Upper lobe of left lung (tissue), 6 donors: Measurements from ENCODE around the gene DDN. TPM values are rescaled to one million over a fixed set of nuclear protein-coding genes. Genes with fewer than 3 reads are reported as not detected.
A peak's percentile ranks its signal among the peaks of the same experiment; 100 is the strongest.

Experiments used
- ATAC-seq, 2 donors: fragments of 200-7000 bp; cut with Tn5 transposase; one replicate each; pipeline ENCODE4 v1.9.1; 2022; ENCODE audit warnings: mild to moderate bottlenecking in 2 of 2, moderate library complexity in 2 of 2; ENCODE audit not compliant: low FRiP score in 2 of 2
- DNase-seq, 2 donors: peaks; one replicate each; pipeline ENCODE4 v3.0.0-alpha.2; 2019 to 2020
- H3K27ac ChIP-seq, 4 donors: fragments of 200-600 bp; sonication (generic); one replicate each; pipeline ENCODE4 v1.5.1; 2016 to 2019
- H3K27me3 ChIP-seq, 4 donors: fragments of 200-600 bp; sonication (generic); one replicate each; pipeline ENCODE4 v1.5.1; 2017 to 2019
- H3K36me3 ChIP-seq, 4 donors: fragments of 200-600 bp; sonication (generic); one replicate each; pipeline ENCODE4 v1.5.1; 2016 to 2019
- H3K4me1 ChIP-seq, 4 donors: fragments of 200-600 bp; sonication (generic); one replicate each; pipeline ENCODE4 v1.5.1; 2018 to 2019
- H3K4me3 ChIP-seq, 4 donors: fragments of 200-600 bp; sonication (generic); one replicate each; pipeline ENCODE4 v1.5.1; 2017 to 2019; ENCODE audit warnings: mild to moderate bottlenecking in 2 of 4, moderate library complexity in 1 of 4
- H3K9me3 ChIP-seq, 4 donors: fragments of 200-600 bp; sonication (generic); one replicate each; pipeline ENCODE4 v1.5.1; 2018 to 2019
- CTCF ChIP-seq, 6 experiments: fragments of 450-650 bp in 4 of 6; fragments of 200-600 bp in 2 of 6; sonication (generic) in 2 of 6; IDR thresholded peaks; one replicate each; pipeline ENCODE4 v1.5.1; 2016 to 2019; ENCODE audit warnings: antibody characterized with exemption in 6 of 6
- EP300 ChIP-seq, 4 donors: sonication (generic); formaldehyde crosslinking; IDR thresholded peaks; one replicate each; pipeline ENCODE4 v1.5.1; 2017; ENCODE audit warnings: antibody characterized with exemption in 4 of 4, control low read depth in 2 of 4
- POLR2A ChIP-seq, 4 donors: fragments of 450-650 bp; IDR thresholded peaks; one replicate each; pipeline ENCODE4 v1.5.1; 2016 to 2017; ENCODE audit warnings: antibody characterized with exemption in 4 of 4, mild to moderate bottlenecking in 2 of 4
- POLR2AphosphoS5 ChIP-seq, 2 donors: sonication (generic); formaldehyde crosslinking; IDR thresholded peaks; one replicate each; pipeline ENCODE4 v1.5.1; 2017; ENCODE audit warnings: antibody characterized with exemption in 2 of 2
- WGBS, 2 donors: methylation state at CpG; one replicate each; pipeline ENCODE4 v1.1.5; 2017 to 2018; 5-methylcytosine and 5-hydroxymethylcytosine counted together
- total RNA-seq, 6 donors: library from RNA; depleted of rRNA in 4 of 6; stranded (reverse); fragments of >200 nt in 4 of 6; gene quantifications; one replicate each; pipeline versions ENCODE4 v1.1.0 to v1.2.1, GENCODE V29; 2016 to 2021
- donor health status: DM: no; HTN: no; CAD: no; lungs with moderate emphysema.
- donor health status: DM: no; HTN: yes; CAD: no; lungs with severe emphysema.

DDN gene
- total RNA-seq, 6 donors from 2014 or later, result 0.13 to 0.30 (median 0.18) TPM; not detected in 2

GRCh38 chr12:49043856-49044258 lies 44.7 kb upstream of the DDN start:
- TF ChIP-seq CTCF (IDR thresholded peaks at IDR 0.05) (peak; percentile 48 to 63 (median 56)), EP300 (IDR thresholded peaks at IDR 0.05) (no peak)
- DNase-seq, result peak in 1 of 2 donors; percentile 56
- no peak overlapping the region for H3K4me3 ChIP-seq
- ATAC-seq, result peak; percentile 44 to 59
- WGBS, 2 donors, result 58 to 64% methylated on average over 11 of the region's 11 CpGs
- no peaks in the 10 kb centered on the region for H3K27me3 ChIP-seq
- no peaks in the 10 kb centered on the region for H3K9me3 ChIP-seq
- no peaks in the 10 kb centered on the region for H3K4me1 ChIP-seq
- peaks cover 79 to 100% (median 99%) of the 10 kb centered on the region in 4 donors for H3K36me3 ChIP-seq
- no peak overlapping the region for H3K27ac ChIP-seq

- TF ChIP-seq CTCF (IDR thresholded peaks at IDR 0.05), result no peak
- TF ChIP-seq EP300 (IDR thresholded peaks at IDR 0.05), result no peak
- TF ChIP-seq POLR2AphosphoS5 (IDR thresholded peaks at IDR 0.05), result no peak
- no peak for TF ChIP-seq POLR2A (IDR thresholded peaks at IDR 0.05)
- no peaks in the 10 kb centered on the region for H3K4me1 ChIP-seq
- peaks cover 79 to 100% (median 99%) of the 10 kb centered on the region in 4 donors for H3K36me3 ChIP-seq
- DNase-seq, result no peak
- H3K9me3 ChIP-seq, result no peaks in the 10 kb centered on the region
- H3K27ac ChIP-seq, result no peak overlapping the region
- H3K27me3 ChIP-seq, result no peaks in the 10 kb centered on the region
- 97% methylated on average over 4 of the region's 4 CpGs; no CpG with 5 or more reads in 1 of the 2 donors for WGBS, 2 donors
- no peak for ATAC-seq
- no peak overlapping the region for H3K4me3 ChIP-seq
Measured at GRCh38 chr12:49043241-49043640, 44.1 kb upstream of the DDN start.

GRCh38 chr12:49041881-49042484 lies 42.8 kb upstream of the DDN start:
- H3K27me3 ChIP-seq, result no peaks in the 10 kb centered on the region
- H3K4me3 ChIP-seq, result no peak overlapping the region
- 92 to 94% methylated on average over 18 of the region's 18 CpGs for WGBS, 2 donors
- no peaks in the 10 kb centered on the region for H3K4me1 ChIP-seq
- H3K27ac ChIP-seq, result no peak overlapping the region
- ATAC-seq, result no peak
- H3K36me3 ChIP-seq, result peaks cover 86 to 100% (median 100%) of the 10 kb centered on the region in 4 donors
- TF ChIP-seq CTCF (IDR thresholded peaks at IDR 0.05), result no peak
- TF ChIP-seq POLR2A (IDR thresholded peaks at IDR 0.05), result no peak
- no peaks in the 10 kb centered on the region for H3K9me3 ChIP-seq
- no peak for DNase-seq

GRCh38 chr12:49041036-49041880 lies 42.1 kb upstream of the DDN start:
- TF ChIP-seq POLR2AphosphoS5 (IDR thresholded peaks at IDR 0.05) (no peak), POLR2A (IDR thresholded peaks at IDR 0.05) (no peak), EP300 (IDR thresholded peaks at IDR 0.05) (no peak), CTCF (IDR thresholded peaks at IDR 0.05) (no peak)
- 92 to 96% methylated on average over 13 to 20 of the region's 31 CpGs for WGBS, 2 donors
- no peak for ATAC-seq
- no peak overlapping the region for H3K27ac ChIP-seq
- no peaks in the 10 kb centered on the region for H3K4me1 ChIP-seq
- H3K4me3 ChIP-seq, result no peak overlapping the region
- H3K36me3 ChIP-seq, result peaks cover 82 to 99% (median 98%) of the 10 kb centered on the region in 4 donors
- peak in 1 of 2 donors; percentile 74 for DNase-seq
- no peaks in the 10 kb centered on the region for H3K9me3 ChIP-seq
- H3K27me3 ChIP-seq, result no peaks in the 10 kb centered on the region
